Liver (tissue), 9 donors: ENCODE data around the gene TCERG1L. TPM values are rescaled to one million over a fixed set of nuclear protein-coding genes. Genes with fewer than 3 reads are reported as not detected.
"Not testable (repeated sequence)": the region's sequence is repeated elsewhere in the genome, so short reads cannot be mapped to it uniquely, and the experiment has no call there.

Experiments
- DNase-seq: peaks from one replicate; pipeline ENCODE4 v3.0.0-alpha.2; 2017; ENCODE audit warnings: low spot score
- H3K27ac ChIP-seq, 2 donors: one replicate each; pipeline ENCODE4 v1.7.0; 2013; ENCODE audit warnings: inconsistent platforms in 2 of 2, low read length in 2 of 2, control low read depth in 1 of 2, low read depth in 1 of 2, mild to moderate bottlenecking in 1 of 2
- H3K27me3 ChIP-seq, 4 donors: one replicate each; pipeline versions ENCODE4 v1.6.1 to v1.7.0; 2013; ENCODE audit warnings: low read length in 3 of 4, inconsistent platforms in 1 of 4, mild to moderate bottlenecking in 1 of 4, moderate library complexity in 1 of 4; ENCODE audit not compliant: control insufficient read depth in 4 of 4, insufficient read depth in 4 of 4
- H3K36me3 ChIP-seq, 4 donors: one replicate each; pipeline versions ENCODE4 v1.6.1 to v1.7.0; 2013; ENCODE audit warnings: low read length in 3 of 4, mild to moderate bottlenecking in 3 of 4, low read depth in 1 of 4, moderate library complexity in 1 of 4; ENCODE audit not compliant: control insufficient read depth in 4 of 4, insufficient read depth in 3 of 4
- H3K4me1 ChIP-seq, 4 donors: one replicate each; pipeline versions ENCODE4 v1.6.1 to v1.7.0; 2013; ENCODE audit warnings: low read length in 3 of 4, mild to moderate bottlenecking in 3 of 4, moderate library complexity in 1 of 4; ENCODE audit not compliant: control insufficient read depth in 4 of 4, insufficient read depth in 4 of 4
- H3K4me3 ChIP-seq, 3 donors: one replicate each; pipeline versions ENCODE4 v1.6.1 to v1.7.0; 2013; ENCODE audit warnings: low read length in 3 of 3, control low read depth in 1 of 3, low read depth in 1 of 3, mild to moderate bottlenecking in 1 of 3
- H3K9ac ChIP-seq, 2 donors: one replicate each; pipeline ENCODE4 v1.7.0; 2013; ENCODE audit warnings: low read length in 2 of 2, mild to moderate bottlenecking in 2 of 2, moderate library complexity in 2 of 2, control low read depth in 1 of 2, low read depth in 1 of 2
- H3K9me3 ChIP-seq, 4 donors: one replicate each; pipeline versions ENCODE4 v1.6.1 to v1.7.0; 2013; ENCODE audit warnings: low read length in 3 of 4; ENCODE audit not compliant: control insufficient read depth in 4 of 4
- EGR1 ChIP-seq, 2 donors: IDR thresholded peaks; 2 replicates each; pipeline ENCODE4 v1.6.1; 2016 to 2018; ENCODE audit warnings: antibody characterized with exemption in 2 of 2, low read depth in 2 of 2
- FOXA1 ChIP-seq: IDR thresholded peaks from 2 replicates; pipeline ENCODE4 v1.6.1; 2016; ENCODE audit warnings: antibody characterized with exemption
- FOXA2 ChIP-seq: IDR thresholded peaks from 2 replicates; pipeline ENCODE4 v1.6.1; 2016; ENCODE audit warnings: antibody characterized with exemption
- GABPA ChIP-seq, 2 donors: IDR thresholded peaks in 1 of 2; conservative IDR thresholded peaks in 1 of 2; 2 replicates each; pipeline ENCODE4 v1.6.1; 2016; ENCODE audit warnings: antibody characterized with exemption in 2 of 2, mild to moderate bottlenecking in 1 of 2, moderate library complexity in 1 of 2
- HNF4G ChIP-seq: IDR thresholded peaks from 2 replicates; pipeline ENCODE4 v1.6.1; 2016; ENCODE audit warnings: antibody characterized with exemption
- JUND ChIP-seq, 2 donors: IDR thresholded peaks; 2 replicates each; pipeline ENCODE4 v1.6.1; 2016; ENCODE audit warnings: antibody characterized with exemption in 2 of 2
- NR2F2 ChIP-seq: IDR thresholded peaks from 2 replicates; pipeline ENCODE4 v1.6.1; 2016; ENCODE audit warnings: antibody characterized with exemption
- RAD21 ChIP-seq, 2 donors: IDR thresholded peaks; 2 replicates each; pipeline ENCODE4 v1.6.1; 2016; ENCODE audit warnings: antibody characterized with exemption in 2 of 2, mild to moderate bottlenecking in 2 of 2
- RXRA ChIP-seq, 2 donors: IDR thresholded peaks; 2 replicates each; pipeline ENCODE4 v1.6.1; 2017 to 2018; ENCODE audit warnings: antibody characterized with exemption in 2 of 2, mild to moderate bottlenecking in 1 of 2
- SP1 ChIP-seq: IDR thresholded peaks from 2 replicates; pipeline ENCODE4 v1.6.1; 2018; ENCODE audit warnings: antibody characterized with exemption, mild to moderate bottlenecking
- TAF1 ChIP-seq: conservative IDR thresholded peaks from 2 replicates; pipeline ENCODE4 v1.6.1; 2016; ENCODE audit warnings: antibody characterized with exemption, mild to moderate bottlenecking
- YY1 ChIP-seq: IDR thresholded peaks from 2 replicates; pipeline ENCODE4 v1.6.1; 2016; ENCODE audit warnings: antibody characterized with exemption, mild to moderate bottlenecking
- ZBTB33 ChIP-seq: IDR thresholded peaks from 2 replicates; pipeline ENCODE4 v1.6.1; 2016; ENCODE audit warnings: antibody characterized with exemption
- WGBS: extraction: QIAGEN DNeasy Blood & Tissue Kit; methylation state at CpG from one replicate; pipeline ENCODE4 v1.1.7; 2013; 5-methylcytosine and 5-hydroxymethylcytosine counted together
- polyA plus RNA-seq, 2 donors: library from polyadenylated mRNA; stranded (reverse) in 1 of 2; unstranded in 1 of 2; fragments of 200-250 nt in 1 of 2; fragments of >200 nt in 1 of 2; fragmentation: Nextera tagmentation in 1 of 2; extraction: Ambion mirVana in 1 of 2; gene quantifications; one replicate each; pipeline versions ENCODE4 v1.2.1 to v1.2.3, GENCODE V29; 2013 to 2015
- total RNA-seq, 2 donors: library from RNA; depleted of rRNA; stranded (reverse); fragments of >200 nt; gene quantifications; one replicate each; pipeline ENCODE4 v1.2.3, GENCODE V29; 2014
- TF ChIP-seq, protein P1 (sequence below): IDR thresholded peaks from 2 replicates; pipeline ENCODE4 v1.6.1; 2016; ENCODE audit warnings: antibody characterized with exemption
- TF ChIP-seq, protein P2 (sequence below): fragments of 150-350 bp; IDR thresholded peaks from 2 replicates; pipeline ENCODE4 v1.5.1; 2017; ENCODE audit warnings: improper control_type of control experiment, low read depth, low read length; ENCODE audit not compliant: missing input control
- TF ChIP-seq, protein P3 (sequence below): IDR thresholded peaks from 2 replicates; pipeline ENCODE4 v1.6.1; 2016; ENCODE audit warnings: antibody characterized with exemption, mild to moderate bottlenecking
- donor health status: healthy.
- donor health status: healthy.
- donor health status: healthy.
- donor health status: healthy.
- donor health status: healthy.

The TCERG1L gene
- total and polyA plus RNA-seq, 4 donors: not detected

DNA sequence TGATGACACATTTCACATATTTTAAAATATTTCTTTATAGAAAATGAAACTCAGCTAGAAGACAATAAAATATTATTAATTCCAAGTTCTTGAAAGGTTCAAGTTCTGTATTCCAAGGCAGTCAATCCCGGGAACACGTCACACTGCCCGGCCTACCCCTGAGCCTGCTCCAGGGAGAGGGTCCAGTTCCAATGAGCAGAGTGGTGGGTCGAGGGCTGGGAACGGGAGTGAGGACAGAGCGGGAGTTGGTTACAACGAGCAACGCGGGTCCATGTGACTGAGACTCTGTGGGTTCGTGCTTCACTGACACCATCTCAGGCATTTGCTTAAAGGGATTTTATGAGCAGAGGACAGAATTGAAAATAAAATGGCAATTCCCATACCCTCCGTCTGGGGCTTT is 209.4 kb downstream of the TCERG1L start:
- Histone ChIP-seq H3K9ac (no peak overlapping the region), H3K27ac (no peak overlapping the region), H3K36me3 (no peaks in the 10 kb centered on the region), H3K9me3 (peaks cover 0 to 4% (median 1%) of the 10 kb centered on the region in 4 donors), H3K4me1 (no peaks in the 10 kb centered on the region), H3K27me3 (no peaks in the 10 kb centered on the region), H3K4me3 (no peak overlapping the region)
- no peak for DNase-seq
- 86% methylated on average over 11 of the region's 11 CpGs for WGBS
- TF ChIP-seq HNF4G (no peak), GABPA (IDR thresholded peaks at IDR 0.05 in 1 of 2, conservative IDR thresholded peaks at IDR 0.05 in 1 of 2) (no peak), NR2F2 (no peak), YY1 (no peak), RAD21 (IDR thresholded peaks at IDR 0.05) (no peak), JUND (IDR thresholded peaks at IDR 0.05) (no peak), TAF1 (no peak), RXRA (IDR thresholded peaks at IDR 0.05) (no peak), FOXA2 (no peak), FOXA1 (no peak), SP1 (no peak), EGR1 (IDR thresholded peaks at IDR 0.05; ENCODE audit: low read depth in 2 of 2) (no peak), ZBTB33 (no peak)
- TF ChIP-seq, protein P1, sequence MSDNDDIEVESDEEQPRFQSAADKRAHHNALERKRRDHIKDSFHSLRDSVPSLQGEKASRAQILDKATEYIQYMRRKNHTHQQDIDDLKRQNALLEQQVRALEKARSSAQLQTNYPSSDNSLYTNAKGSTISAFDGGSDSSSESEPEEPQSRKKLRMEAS: no peak
- TF ChIP-seq, protein P2, sequence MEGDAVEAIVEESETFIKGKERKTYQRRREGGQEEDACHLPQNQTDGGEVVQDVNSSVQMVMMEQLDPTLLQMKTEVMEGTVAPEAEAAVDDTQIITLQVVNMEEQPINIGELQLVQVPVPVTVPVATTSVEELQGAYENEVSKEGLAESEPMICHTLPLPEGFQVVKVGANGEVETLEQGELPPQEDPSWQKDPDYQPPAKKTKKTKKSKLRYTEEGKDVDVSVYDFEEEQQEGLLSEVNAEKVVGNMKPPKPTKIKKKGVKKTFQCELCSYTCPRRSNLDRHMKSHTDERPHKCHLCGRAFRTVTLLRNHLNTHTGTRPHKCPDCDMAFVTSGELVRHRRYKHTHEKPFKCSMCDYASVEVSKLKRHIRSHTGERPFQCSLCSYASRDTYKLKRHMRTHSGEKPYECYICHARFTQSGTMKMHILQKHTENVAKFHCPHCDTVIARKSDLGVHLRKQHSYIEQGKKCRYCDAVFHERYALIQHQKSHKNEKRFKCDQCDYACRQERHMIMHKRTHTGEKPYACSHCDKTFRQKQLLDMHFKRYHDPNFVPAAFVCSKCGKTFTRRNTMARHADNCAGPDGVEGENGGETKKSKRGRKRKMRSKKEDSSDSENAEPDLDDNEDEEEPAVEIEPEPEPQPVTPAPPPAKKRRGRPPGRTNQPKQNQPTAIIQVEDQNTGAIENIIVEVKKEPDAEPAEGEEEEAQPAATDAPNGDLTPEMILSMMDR: no peak
- TF ChIP-seq, protein P3, sequence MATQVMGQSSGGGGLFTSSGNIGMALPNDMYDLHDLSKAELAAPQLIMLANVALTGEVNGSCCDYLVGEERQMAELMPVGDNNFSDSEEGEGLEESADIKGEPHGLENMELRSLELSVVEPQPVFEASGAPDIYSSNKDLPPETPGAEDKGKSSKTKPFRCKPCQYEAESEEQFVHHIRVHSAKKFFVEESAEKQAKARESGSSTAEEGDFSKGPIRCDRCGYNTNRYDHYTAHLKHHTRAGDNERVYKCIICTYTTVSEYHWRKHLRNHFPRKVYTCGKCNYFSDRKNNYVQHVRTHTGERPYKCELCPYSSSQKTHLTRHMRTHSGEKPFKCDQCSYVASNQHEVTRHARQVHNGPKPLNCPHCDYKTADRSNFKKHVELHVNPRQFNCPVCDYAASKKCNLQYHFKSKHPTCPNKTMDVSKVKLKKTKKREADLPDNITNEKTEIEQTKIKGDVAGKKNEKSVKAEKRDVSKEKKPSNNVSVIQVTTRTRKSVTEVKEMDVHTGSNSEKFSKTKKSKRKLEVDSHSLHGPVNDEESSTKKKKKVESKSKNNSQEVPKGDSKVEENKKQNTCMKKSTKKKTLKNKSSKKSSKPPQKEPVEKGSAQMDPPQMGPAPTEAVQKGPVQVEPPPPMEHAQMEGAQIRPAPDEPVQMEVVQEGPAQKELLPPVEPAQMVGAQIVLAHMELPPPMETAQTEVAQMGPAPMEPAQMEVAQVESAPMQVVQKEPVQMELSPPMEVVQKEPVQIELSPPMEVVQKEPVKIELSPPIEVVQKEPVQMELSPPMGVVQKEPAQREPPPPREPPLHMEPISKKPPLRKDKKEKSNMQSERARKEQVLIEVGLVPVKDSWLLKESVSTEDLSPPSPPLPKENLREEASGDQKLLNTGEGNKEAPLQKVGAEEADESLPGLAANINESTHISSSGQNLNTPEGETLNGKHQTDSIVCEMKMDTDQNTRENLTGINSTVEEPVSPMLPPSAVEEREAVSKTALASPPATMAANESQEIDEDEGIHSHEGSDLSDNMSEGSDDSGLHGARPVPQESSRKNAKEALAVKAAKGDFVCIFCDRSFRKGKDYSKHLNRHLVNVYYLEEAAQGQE: no peak

GRCh38 chr10:131100418-131101410 is 210.8 kb downstream of the TCERG1L start:
- 71% methylated on average over 16 of the region's 16 CpGs for WGBS
- not testable (repeated sequence) for H3K4me1 ChIP-seq, H3K27ac ChIP-seq, H3K4me3 ChIP-seq, H3K27me3 ChIP-seq, H3K36me3 ChIP-seq, H3K9ac ChIP-seq, H3K9me3 ChIP-seq, DNase-seq
